GM12892 (cell line): Measurements from ENCODE around the gene LRRN3.
"Not testable (repeated sequence)": the region's sequence is repeated elsewhere in the genome, so short reads cannot be mapped to it uniquely, and the experiment has no call there.

Experiments used
- DNase-seq: peaks from one replicate; pipeline ENCODE4 v3.0.0; 2011; ENCODE audit not compliant: insufficient read length
- FAIRE-seq: peaks from 2 replicates; lab custom pipeline; 2011; peaks lifted over from hg19 to GRCh38; lab: Jason Lieb, UNC
- POLR2A ChIP-seq: IDR thresholded peaks from 2 replicates; pipeline ENCODE4 v1.6.1; 2011; ENCODE audit warnings: low read depth, low read length, control low read depth
- POLR2AphosphoS5 ChIP-seq: IDR thresholded peaks from 2 replicates; pipeline ENCODE4 v1.6.1; 2011; ENCODE audit warnings: low read depth, low read length, control low read depth
- TAF1 ChIP-seq: IDR thresholded peaks from 2 replicates; pipeline ENCODE4 v1.6.1; 2011; ENCODE audit warnings: low read depth, mild to moderate bottlenecking, control low read depth, low read length, borderline replicate concordance

Gene LRRN3

DNA sequence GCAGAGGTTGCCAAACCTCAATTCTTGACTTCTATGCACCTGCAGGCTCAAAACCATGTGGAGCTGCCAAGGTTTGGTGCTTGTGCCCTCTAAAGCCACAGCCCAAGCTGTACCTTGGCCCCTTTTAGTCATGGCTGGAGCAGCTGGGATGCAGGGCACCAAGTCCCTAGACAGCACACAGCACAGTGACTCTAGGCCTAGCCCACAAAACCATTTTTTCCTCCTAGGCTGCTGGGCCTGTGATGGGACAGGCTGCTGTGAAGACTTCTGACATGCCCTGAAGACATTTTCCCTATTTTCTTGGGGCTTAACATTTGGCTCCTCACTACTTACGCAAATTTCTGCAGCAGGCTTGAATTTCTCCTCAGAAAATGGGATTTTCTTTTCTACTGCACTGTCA, 27.8 kb upstream of the LRRN3 start:
- FAIRE-seq (no peak), DNase-seq (no peak)
- no peak for TF ChIP-seq TAF1
- no peak for TF ChIP-seq POLR2AphosphoS5
- TF ChIP-seq POLR2A: no peak

DNA sequence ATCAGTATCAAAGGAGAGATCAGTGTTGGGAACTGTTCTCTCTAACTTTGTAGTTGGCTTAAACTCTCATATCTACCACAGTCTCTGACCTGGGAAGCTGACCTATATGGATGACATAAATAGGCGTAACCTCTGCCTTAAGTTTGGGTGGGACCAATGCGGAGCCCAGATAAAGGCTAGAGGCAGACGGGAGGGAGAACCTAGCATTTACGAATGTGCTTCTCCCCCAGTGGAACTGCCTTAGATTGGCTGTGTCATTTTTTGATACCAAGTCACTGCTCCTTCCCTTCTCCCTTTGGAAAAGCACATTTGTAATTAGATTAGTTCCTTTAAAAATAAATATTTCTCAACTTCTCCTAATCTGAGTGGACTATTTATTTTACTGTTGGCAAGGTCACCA, 23.7 kb upstream of the LRRN3 start:
- DNase-seq (no peak), FAIRE-seq (no peak)
- no peak for TF ChIP-seq TAF1
- TF ChIP-seq POLR2AphosphoS5: no peak
- TF ChIP-seq POLR2A: no peak

DNA sequence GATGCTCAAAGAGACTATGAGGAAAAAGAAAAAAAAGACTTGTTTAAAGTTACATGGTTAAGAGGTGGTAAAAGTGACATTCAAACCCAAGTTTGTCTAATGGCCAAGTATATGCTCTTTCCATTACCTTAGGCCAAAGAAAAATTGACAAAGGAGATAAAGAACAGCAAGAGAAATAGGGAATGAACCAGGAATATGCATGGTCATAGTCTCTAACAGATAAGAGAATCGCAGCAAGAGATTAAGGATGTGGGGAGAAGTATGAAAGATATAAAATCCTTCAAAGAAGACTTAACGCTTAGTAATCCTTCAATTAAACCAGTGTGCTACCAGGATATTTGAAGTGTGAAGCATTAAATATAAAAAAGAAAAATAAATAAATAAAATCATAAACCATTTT, 23.2 kb upstream of the LRRN3 start:
- no peak for TF ChIP-seq POLR2A
- TF ChIP-seq POLR2AphosphoS5: no peak
- TF ChIP-seq TAF1: no peak
- DNase-seq (no peak), FAIRE-seq (no peak)

DNA sequence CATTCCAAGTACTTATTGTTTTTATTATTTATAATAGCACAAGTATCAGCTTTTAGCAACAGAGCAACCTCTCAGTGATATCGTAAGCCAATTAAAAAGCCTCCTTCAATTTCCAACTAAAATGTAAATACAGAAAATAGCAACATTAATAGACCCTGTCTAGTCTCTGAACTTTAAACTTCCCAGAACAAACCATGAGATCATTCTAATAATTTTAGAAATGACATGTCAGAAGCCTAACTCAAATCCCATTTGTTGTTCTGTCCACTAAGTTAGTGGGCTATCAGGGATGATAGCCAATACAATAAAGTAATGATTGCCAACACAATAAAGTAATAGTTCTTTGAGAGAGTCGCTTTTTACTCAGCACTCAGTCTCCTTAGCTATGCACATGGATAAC, 22.3 kb upstream of the LRRN3 start:
- TF ChIP-seq POLR2A (no peak), TAF1 (no peak), POLR2AphosphoS5 (no peak)
- DNase-seq (no peak), FAIRE-seq (no peak)

DNA sequence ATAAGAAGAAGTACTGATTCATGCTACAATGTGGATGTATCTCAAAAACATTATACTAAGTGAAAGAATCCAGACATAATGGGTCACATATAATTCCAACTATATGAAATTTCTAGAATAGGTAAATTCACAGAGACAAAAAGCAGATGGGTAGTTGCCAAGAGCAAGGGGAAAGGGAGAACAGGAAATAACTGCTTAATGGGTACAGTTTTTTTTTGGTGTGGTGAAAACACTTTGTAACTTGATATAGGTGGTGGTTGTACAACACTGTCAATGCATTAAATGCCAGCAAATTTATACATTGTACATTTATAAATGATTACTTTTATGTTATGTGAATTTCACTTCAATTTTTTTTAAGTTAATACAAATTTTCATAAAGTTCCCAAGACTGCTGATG, 19.4 kb upstream of the LRRN3 start:
- TF ChIP-seq TAF1 (no peak), POLR2AphosphoS5 (no peak), POLR2A (no peak)
- DNase-seq (no peak), FAIRE-seq (no peak)

DNA sequence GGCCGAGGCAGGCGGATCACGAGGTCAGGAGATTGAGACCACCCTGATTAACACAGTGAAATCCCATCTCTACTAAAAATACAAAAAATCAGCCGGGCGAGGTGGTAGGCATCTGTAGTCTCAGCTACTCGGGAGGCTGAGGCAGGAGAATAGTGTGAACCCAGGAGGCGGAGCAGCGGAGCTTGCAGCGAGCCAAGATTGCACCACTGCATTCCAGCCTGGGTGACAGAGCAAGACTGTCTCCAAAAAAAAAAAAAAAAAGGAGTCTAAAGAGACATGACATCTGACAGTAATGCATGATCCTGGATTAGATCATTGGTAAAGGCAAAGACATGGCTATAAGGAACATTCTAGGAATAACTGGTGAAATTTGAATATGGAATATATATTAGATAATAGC, 18.3 kb upstream of the LRRN3 start:
- FAIRE-seq, DNase-seq: not testable (repeated sequence)

DNA sequence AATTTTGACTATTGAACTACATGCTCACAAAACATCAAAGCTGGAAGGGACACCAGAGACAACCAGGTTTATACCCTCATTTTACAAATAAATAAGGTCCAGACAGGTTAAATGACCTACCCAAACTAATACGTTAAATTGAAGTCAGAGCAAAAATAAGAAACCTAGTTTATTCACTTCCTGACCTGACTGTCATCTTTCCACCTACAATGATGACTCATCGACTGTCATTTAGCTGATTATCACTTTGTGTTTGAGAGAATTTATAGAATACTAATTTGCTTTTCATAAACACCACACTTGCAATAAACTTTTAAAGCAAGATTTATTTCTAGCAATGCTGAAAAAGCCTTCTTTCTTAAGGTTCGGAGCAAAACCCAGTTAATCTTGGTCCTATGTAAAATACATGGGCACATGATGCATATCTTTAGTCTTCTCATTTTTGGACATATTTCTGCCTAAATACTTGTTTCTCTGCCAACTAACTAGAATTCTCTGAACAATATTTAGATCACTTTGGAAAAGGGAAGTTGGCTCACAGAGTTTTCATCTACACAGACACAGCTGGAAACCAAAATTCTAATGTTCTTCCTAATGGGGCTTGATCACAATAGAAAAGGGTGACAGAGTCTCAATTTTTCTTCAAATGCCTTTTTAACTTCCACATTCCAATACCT, 16.7 kb upstream of the LRRN3 start:
- peak; percentile 53 for FAIRE-seq

DNA sequence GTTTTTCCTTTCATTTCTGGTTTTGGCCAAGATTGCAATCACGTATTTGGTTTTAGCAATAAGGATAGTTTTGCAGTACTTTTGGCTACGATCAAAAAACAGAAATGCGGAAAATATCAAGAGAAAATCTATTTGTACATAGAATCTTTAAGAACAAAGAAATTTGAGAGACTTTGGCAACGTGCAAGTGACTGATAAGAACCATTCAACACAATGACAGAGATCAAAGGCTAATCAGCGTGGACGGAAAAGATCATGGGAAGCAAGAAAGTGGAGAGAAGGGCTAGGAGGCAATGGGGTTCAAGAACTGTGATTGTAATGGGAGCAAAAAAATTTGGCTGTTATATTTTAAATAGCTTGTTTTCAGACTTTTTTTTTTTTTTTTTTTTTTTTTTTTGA, 16.2 kb upstream of the LRRN3 start:
- TF ChIP-seq TAF1 (no peak), POLR2AphosphoS5 (no peak), POLR2A (no peak)
- DNase-seq (no peak), FAIRE-seq (no peak)

More for the DNA sequence above, 16.7 kb upstream of the LRRN3 start:
- no peak for TF ChIP-seq POLR2AphosphoS5
- no peak for DNase-seq

DNA sequence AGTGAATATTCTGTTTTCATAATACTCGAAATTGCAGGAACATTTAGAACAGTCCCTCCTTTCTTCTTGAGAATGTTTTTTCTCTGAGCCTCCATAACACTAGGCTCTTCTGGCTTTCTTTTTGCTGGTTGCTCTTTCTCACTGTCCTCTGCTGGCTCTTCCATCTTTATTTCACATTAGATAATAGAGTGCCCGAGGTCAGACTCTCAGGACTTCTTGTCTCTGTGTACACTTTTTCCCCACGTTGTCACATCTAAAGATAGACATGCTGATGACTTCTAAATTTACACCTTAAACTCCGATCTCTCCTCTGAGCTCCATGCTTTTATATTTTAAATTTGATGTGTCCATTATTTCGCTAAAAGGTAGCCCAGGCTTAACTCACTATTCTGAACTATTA, 15.4 kb upstream of the LRRN3 start:
- DNase-seq: no peak
- TF ChIP-seq POLR2A (no peak), TAF1 (no peak), POLR2AphosphoS5 (no peak)
- FAIRE-seq: no peak

DNA sequence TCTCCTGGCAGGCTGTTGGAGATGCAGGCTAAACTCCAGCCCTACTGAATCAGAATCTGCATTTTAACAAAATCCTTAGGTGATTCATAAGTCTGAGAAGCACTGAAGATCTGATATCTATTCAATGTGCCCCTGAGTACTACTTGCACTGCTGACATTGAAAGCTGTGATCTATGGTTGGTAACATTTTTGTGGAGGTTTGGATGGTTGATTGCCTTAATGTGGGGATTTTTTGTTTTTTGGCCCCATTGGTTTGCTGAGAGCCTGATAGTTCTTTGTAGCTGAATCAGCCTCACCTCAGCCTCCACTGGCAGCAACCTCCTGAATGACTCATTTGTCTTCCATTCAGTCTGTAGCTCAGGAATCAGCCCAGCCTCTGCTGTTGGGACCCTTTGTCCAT, 14.7 kb upstream of the LRRN3 start:
- FAIRE-seq (no peak), DNase-seq (no peak)
- TF ChIP-seq POLR2AphosphoS5: no peak
- no peak for TF ChIP-seq TAF1
- TF ChIP-seq POLR2A: no peak

DNA sequence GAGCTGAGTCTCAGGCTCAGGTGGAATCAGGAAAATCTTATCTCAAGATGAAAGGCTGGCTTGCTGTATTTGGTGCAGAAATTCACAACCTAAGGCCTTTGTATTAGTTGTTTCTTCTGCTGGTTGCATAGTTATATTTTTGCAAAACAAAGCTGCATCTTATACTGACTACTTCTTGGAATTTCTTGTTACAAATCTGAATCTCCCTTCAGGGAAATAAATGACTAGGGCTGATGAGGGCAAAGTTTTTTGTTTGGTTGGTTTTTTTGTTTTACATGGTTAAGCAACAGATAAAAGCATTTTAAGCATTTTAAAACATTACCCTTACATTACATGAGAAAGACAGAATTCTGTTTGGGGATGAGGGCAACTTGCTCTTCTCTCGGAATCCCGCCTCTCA, 13.9 kb upstream of the LRRN3 start:
- no peak for TF ChIP-seq TAF1
- no peak for TF ChIP-seq POLR2A
- TF ChIP-seq POLR2AphosphoS5: no peak
- FAIRE-seq (no peak), DNase-seq (no peak)

DNA sequence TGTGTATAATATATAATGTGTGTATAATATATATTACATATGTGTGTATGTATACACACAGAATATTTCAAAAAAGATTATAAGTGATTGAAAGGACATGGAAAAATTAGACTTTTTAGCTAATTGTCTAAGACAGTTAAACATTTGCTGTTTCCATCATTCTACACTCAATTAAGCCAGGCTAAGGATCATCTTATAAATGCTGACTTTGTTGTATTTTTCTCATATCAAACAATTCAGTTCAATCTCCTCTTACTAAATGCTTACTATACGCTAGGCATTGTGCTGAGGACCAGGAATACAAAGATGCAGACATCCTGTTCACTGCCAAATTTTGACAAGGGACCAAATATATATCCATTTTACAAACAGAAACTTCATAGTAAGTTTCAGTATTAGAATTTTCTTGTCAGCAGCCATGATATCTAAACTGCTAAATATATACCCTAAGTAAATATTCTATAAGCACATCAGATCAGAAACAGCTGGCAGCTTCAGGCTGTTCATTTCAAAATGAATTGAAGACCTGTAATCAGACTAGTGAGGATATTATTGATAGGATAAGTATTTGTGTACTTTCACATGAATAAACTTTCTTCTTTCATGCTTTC, 10.3 kb upstream of the LRRN3 start:
- DNase-seq (no peak), FAIRE-seq (no peak)
- TF ChIP-seq TAF1: no peak

DNA sequence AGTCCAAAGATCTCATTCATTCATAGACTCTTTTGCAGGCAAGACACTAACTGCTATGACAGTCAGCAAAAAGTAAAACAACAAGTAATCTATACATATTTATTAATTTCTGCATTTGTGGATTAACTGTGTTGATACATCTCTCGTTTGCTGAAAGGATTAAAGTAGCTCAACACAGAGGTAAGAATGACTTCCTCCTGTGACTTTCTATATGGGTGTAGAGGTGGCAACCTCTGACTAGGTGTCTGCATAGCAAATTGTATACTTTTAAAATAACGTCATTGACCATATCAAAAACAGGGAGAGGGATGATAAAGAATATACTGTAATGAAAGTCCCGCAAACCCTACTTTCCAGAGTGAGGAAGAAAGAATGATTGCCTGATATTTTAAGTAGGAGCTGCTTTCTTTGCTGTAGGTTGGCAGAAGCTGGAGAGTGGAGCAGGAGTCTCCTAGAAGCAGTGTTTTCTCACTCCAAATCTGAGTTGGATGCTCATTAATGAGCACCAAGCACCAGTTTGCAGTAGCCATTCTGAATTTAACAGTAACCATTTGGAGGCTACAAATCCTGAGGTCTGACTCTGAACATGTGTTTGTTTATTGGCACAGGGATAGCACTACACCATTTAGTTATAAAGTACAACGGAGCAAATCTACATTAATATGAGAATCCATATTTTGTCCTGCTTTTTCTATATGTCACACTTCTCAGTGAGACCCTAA, 9.2 kb upstream of the LRRN3 start:
- TF ChIP-seq POLR2A (no peak), TAF1 (no peak), POLR2AphosphoS5 (no peak)
- DNase-seq: no peak
- no peak for FAIRE-seq

DNA sequence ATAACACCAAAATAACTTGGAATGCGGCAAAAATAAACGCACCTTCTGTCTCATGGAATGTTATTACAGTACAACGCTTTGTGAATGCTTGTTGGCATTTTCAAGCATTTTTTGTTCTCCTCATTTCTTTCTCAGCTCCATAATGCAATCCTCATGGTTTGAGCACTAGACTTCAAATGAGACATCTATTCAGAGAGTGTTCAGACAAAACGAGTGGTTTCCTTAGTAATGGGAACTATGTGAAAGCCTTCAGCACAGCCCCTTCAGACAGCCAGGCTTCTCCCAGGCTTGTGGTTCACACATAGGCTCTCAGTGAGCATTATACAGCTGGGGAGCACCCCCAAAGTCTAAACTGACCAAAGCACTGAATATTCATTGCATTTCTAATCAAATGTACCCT, 8.6 kb upstream of the LRRN3 start:
- FAIRE-seq: no peak
- DNase-seq: no peak
- no peak for TF ChIP-seq TAF1
- no peak for TF ChIP-seq POLR2A
- TF ChIP-seq POLR2AphosphoS5: no peak
